Keratinocyte (primary cell): ENCODE results near the gene TMTC2. TPM values are rescaled to one million over a fixed set of nuclear protein-coding genes. Genes with fewer than 3 reads are reported as not detected.

Source experiments
- DNase-seq: peaks from one replicate; pipeline ENCODE4 v3.0.0-alpha.2; 2011; ENCODE audit warnings: low read depth, missing footprints, low spot score
- FAIRE-seq: peaks from 2 replicates; lab custom pipeline; 2011; peaks lifted over from hg19 to GRCh38; lab: Jason Lieb, UNC
- H2AFZ ChIP-seq: 2 replicates; pipeline ENCODE4 v1.6.0; 2012; ENCODE audit warnings: low read length, control low read depth, inconsistent platforms; ENCODE audit not compliant: control insufficient read depth
- H3K27ac ChIP-seq: 2 replicates; pipeline ENCODE4 v1.5.1; 2011; ENCODE audit warnings: low read length; ENCODE audit not compliant: control insufficient read depth, insufficient read depth
- H3K27me3 ChIP-seq: 3 replicates; pipeline ENCODE4 v1.6.0; 2011; ENCODE audit warnings: low read length; ENCODE audit not compliant: control insufficient read depth, insufficient read depth; ENCODE audit errors: extremely low read depth
- H3K36me3 ChIP-seq, 2 experiments: 2 replicates in 1 of 2; 3 replicates in 1 of 2; pipeline ENCODE4 v1.5.1; 2011; ENCODE audit warnings: low read length in 2 of 2, mild to moderate bottlenecking in 1 of 2; ENCODE audit not compliant: control insufficient read depth in 2 of 2, insufficient read depth in 2 of 2; ENCODE audit errors: extremely low read depth in 1 of 2
- H3K4me1 ChIP-seq: 3 replicates; pipeline ENCODE4 v1.5.1; 2011; ENCODE audit warnings: low read length; ENCODE audit not compliant: control insufficient read depth, insufficient read depth; ENCODE audit errors: extremely low read depth
- H3K4me2 ChIP-seq: 3 replicates; pipeline ENCODE4 v1.6.0; 2011; ENCODE audit warnings: low read depth, low read length; ENCODE audit not compliant: control insufficient read depth, insufficient read depth; ENCODE audit errors: extremely low read depth
- H3K4me3 ChIP-seq, 3 experiments: fragments of 200-600 bp in 1 of 3; sonication (generic) in 1 of 3; 2 replicates in 2 of 3; 3 replicates in 1 of 3; pipeline ENCODE4 v1.5.1; 2011 to 2016; ENCODE audit warnings: low read length in 3 of 3, mild to moderate bottlenecking in 3 of 3, control low read depth in 2 of 3, inconsistent platforms in 1 of 3, low read depth in 1 of 3, mixed read lengths in 1 of 3, mixed run types in 1 of 3, moderate library complexity in 1 of 3; ENCODE audit not compliant: control insufficient read depth in 2 of 3, insufficient read depth in 2 of 3; ENCODE audit errors: extremely low read depth in 1 of 3
- H3K79me2 ChIP-seq: 2 replicates; pipeline ENCODE4 v1.6.0; 2012; ENCODE audit warnings: low read length; ENCODE audit not compliant: control insufficient read depth, insufficient read depth
- H3K9ac ChIP-seq: 3 replicates; pipeline ENCODE4 v1.6.0; 2011; ENCODE audit warnings: low read length; ENCODE audit not compliant: control insufficient read depth, insufficient read depth; ENCODE audit errors: extremely low read depth
- H3K9me1 ChIP-seq: 3 replicates; pipeline ENCODE4 v1.6.0; 2011; ENCODE audit warnings: low read length; ENCODE audit not compliant: control insufficient read depth, insufficient read depth; ENCODE audit errors: extremely low read depth
- H3K9me3 ChIP-seq: 2 replicates; pipeline ENCODE4 v1.5.1; 2012; ENCODE audit warnings: low read depth, low read length; ENCODE audit not compliant: control insufficient read depth
- H4K20me1 ChIP-seq: 3 replicates; pipeline ENCODE4 v1.6.0; 2011; ENCODE audit warnings: low read length; ENCODE audit not compliant: control insufficient read depth, insufficient read depth; ENCODE audit errors: extremely low read depth
- EZH2 ChIP-seq: IDR thresholded peaks from one replicate; pipeline ENCODE4 v1.6.1; 2012; ENCODE audit warnings: inconsistent platforms, mild to moderate bottlenecking, low read length, moderate library complexity
- dilution Hi-C: fragments of 300-500 bp; cut with MboI; formaldehyde crosslinking; loops from one replicate; pipeline ENCODE4 v1.7.0; 2020; ENCODE audit warnings: low sequenced_read_pairs; ENCODE audit not compliant: extremely low pct_ligation_motif_present
- polyA plus RNA-seq, 5 experiments: library from polyadenylated mRNA; depleted of rRNA in 3 of 5; stranded (reverse) in 3 of 5; stranded (forward) in 1 of 5; unstranded in 1 of 5; fragments of >200 nt; gene quantifications; 1 replicate in 1 of 5; 2 replicates in 3 of 5; 3 replicates in 1 of 5; pipeline versions ENCODE4 v1.2.1 to v1.2.3, GENCODE V29; 2011 to 2012; ENCODE audit warnings: missing spikeins in 2 of 5, low read depth in 1 of 5, low replicate concordance in 1 of 5
- TF ChIP-seq, protein P1 (sequence below), 3 experiments: IDR thresholded peaks in 1 of 3; conservative IDR thresholded peaks in 1 of 3; optimal IDR thresholded peaks in 1 of 3; 2 replicates in 2 of 3; 3 replicates in 1 of 3; pipeline versions ENCODE3 to v1.5.1; 2011; ENCODE audit warnings: low read length in 3 of 3, mild to moderate bottlenecking in 3 of 3, moderate library complexity in 2 of 3, control low read depth in 1 of 3, inconsistent platforms in 1 of 3; ENCODE audit not compliant: insufficient read depth in 2 of 3; ENCODE audit errors: extremely low read depth in 1 of 3

The TMTC2 gene
- polyA plus RNA-seq, 1 donor (not counting 4 experiments of a cell fraction or from before 2014, with no cell fraction given): 3.8 TPM

- H3K9me3 ChIP-seq: no peaks in the 10 kb centered on the region
- peak overlapping the region; percentile 94 for H3K9ac ChIP-seq
- H3K36me3 ChIP-seq: no peaks in the 10 kb centered on the region
- H3K27me3 ChIP-seq: no peaks in the 10 kb centered on the region
- no peaks in the 10 kb centered on the region for H3K79me2 ChIP-seq
- H3K9me1 ChIP-seq: no peaks in the 10 kb centered on the region
- FAIRE-seq: peak; percentile 87
- H3K4me3 ChIP-seq: peak overlapping the region; percentile 89 to 97 (median 96)
- H3K4me1 ChIP-seq: peaks cover 15% of the 10 kb centered on the region
- no peaks in the 10 kb centered on the region for H4K20me1 ChIP-seq
- peak overlapping the region; percentile 93 for H3K27ac ChIP-seq
- dilution Hi-C loops: no loop called here
- H2AFZ ChIP-seq: peak overlapping the region; percentile 99
- peak; percentile 75 for DNase-seq
- TF ChIP-seq, protein P1, sequence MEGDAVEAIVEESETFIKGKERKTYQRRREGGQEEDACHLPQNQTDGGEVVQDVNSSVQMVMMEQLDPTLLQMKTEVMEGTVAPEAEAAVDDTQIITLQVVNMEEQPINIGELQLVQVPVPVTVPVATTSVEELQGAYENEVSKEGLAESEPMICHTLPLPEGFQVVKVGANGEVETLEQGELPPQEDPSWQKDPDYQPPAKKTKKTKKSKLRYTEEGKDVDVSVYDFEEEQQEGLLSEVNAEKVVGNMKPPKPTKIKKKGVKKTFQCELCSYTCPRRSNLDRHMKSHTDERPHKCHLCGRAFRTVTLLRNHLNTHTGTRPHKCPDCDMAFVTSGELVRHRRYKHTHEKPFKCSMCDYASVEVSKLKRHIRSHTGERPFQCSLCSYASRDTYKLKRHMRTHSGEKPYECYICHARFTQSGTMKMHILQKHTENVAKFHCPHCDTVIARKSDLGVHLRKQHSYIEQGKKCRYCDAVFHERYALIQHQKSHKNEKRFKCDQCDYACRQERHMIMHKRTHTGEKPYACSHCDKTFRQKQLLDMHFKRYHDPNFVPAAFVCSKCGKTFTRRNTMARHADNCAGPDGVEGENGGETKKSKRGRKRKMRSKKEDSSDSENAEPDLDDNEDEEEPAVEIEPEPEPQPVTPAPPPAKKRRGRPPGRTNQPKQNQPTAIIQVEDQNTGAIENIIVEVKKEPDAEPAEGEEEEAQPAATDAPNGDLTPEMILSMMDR (optimal IDR thresholded peaks at IDR 0.05 in 1 of 3, IDR thresholded peaks at IDR 0.05 in 1 of 3, conservative IDR thresholded peaks at IDR 0.05 in 1 of 3; ENCODE audit: extremely low read depth in 1 of 3, insufficient read depth in 2 of 3, low read length in 3 of 3): peak; percentile 84 to 99 (median 89)
- TF ChIP-seq EZH2: no peak
- H3K4me2 ChIP-seq: peak overlapping the region; percentile 98
Measured at GRCh38 chr12:82685790-82686167, 927 bp upstream of the TMTC2 start.

DNA sequence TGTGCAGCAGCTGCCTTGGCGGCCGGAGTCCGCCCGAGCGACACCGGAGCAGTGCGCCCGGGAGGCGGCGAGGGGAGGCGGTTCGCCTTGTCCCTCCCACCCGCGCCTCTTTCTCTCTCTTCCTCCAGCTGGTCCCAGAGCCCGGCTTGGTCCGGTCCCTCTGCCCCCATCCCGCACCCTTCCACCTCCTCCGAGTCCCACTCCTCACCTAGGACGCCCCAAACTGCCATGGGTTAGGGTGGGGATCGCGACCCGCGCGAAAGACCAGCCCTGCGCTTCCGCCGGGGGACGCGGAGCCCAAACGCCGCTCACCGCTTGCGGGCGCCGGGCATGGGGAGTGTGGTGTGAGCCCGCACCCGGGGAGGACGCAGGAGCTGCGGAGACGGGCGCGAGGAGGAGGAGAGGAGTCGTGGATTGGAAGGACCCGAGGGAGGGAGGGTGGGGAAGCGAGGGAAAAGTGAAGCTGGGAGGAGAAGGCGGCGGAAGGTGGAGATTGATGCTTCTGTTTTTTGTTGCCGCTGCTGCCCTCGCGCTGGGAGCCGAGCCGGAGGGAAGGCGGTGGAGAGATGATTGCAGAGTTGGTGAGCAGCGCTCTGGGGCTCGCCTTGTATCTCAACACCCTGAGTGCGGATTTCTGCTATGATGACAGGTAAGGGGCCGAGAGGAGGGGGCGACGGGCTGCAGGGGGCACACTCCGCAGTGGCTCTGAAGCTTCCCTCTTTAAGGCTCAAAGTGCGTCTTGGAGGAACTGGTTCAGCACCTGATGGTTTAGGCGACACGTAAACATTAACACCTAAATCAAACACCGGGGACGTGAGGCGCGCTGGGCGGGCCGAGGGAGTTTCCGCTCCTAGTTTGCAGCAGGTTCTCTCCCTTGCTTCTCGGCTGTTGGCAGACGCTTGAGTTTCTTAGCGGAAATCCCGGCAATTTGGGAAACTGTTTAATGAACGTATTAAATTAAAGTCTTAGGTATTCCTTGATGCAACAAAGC, 610 bp downstream of the TMTC2 start:
- Histone ChIP-seq H2AFZ (peak overlapping the region; percentile 97), H3K4me1 (peaks cover 15% of the 10 kb centered on the region), H3K27ac (peak overlapping the region; percentile 93), H3K79me2 (no peaks in the 10 kb centered on the region), H3K9me3 (no peaks in the 10 kb centered on the region), H3K9ac (peak overlapping the region; percentile 94), H3K4me2 (peak overlapping the region; percentile 95), H3K9me1 (no peaks in the 10 kb centered on the region), H3K36me3 (no peaks in the 10 kb centered on the region), H4K20me1 (no peaks in the 10 kb centered on the region), H3K27me3 (no peaks in the 10 kb centered on the region), H3K4me3 (peak overlapping the region; percentile 89 to 97 (median 91))
- DNase-seq (no peak), FAIRE-seq (no peak)
- TF ChIP-seq, protein P1 (optimal IDR thresholded peaks at IDR 0.05 in 1 of 3, IDR thresholded peaks at IDR 0.05 in 1 of 3, conservative IDR thresholded peaks at IDR 0.05 in 1 of 3; ENCODE audit: extremely low read depth in 1 of 3, insufficient read depth in 2 of 3, low read length in 3 of 3): peak in 1 of 3 experiments; percentile 6
- no peak for TF ChIP-seq EZH2
- dilution Hi-C loops: no loop called here
